Measurements from ENCODE around the gene C2orf68.
"Not testable (repeated sequence)": the region's sequence is repeated elsewhere in the genome, so short reads cannot be mapped to it uniquely, and the experiment has no call there.

The C2orf68 gene

DNA sequence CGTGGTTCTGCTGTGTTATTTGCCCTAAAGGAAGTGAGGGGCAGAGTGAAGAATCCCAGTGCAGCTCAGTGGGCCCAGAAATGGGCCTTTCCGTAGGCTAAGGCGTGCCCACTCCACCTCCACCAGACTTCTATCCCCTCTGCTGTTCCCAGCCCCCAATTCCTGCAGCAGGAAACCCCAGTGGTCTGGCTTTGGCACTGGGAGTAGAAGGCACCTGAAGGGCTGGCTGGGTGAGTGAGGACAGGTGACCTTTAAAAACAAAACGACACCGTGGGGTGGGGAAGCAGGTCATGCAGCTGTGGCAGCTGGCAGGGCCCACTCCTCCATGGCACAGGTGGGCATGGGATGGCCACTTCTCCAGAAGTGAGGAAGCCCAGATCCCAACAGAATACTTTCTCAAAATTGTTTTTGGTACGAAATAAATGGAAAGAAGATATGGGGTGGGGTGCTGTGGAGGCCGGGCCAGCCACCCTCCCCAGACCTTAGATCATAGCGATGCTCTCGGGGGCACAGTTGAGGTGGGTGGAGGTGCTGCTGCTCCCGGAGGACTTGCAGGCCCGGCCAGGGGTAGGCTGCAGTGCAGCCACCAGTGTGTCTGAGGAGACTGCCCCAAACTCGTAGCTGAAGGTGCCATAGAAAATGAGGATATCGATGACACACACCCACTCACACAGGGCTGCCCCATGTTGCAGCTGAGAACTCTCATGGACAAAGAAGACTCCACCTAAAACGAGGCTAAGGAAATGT, 13.1 kb downstream of the C2orf68 start:
- DNase-seq = no peak

DNA sequence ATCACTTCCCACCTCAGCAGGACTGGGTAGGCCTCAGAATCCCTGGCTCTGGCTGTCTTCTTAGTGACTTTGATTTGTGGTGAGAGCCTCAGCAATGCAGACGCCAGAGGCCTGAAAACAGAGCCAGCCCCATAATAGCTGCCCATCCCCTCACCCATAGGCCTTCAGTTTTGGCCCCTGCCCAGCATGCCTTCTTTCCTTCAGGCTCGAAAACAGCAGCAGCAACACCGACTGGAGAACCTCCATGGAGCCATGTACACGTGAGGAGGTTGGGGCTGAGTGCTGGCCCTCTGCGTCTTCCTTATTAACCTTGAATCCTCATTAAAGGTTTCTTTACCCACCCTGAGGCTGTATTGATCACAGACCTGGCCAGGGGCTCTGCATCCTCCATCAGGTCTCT, 14.6 kb downstream of the C2orf68 start:
- no peak for DNase-seq

DNA sequence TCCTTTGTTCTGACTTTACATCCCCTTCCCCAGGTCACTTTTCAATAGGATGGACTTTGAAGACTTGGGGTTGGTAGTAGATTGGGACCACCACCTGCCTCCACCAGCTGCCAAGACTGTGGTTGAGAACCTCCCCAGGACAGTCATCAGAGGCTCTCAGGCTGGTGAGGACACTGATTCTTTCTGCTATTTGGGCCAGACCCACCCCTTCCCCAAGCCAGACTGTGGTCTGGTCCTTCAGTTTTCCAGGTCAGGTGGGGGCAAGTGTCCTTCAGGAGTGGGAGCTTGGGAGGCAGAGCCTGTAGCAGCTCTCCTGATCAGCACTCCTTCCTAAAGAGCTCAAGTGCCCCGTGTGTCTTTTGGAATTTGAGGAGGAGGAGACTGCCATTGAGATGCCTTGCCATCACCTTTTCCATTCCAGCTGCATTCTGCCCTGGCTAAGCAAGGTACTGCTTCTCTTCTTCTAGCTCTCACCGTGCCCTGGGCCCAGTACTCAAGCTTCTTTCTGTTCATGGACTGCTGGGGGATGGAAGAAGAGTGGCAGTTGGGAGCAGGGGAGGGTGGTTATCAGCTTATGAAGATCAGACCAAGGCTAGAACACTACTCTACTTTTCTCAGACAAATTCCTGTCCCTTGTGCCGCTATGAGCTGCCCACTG, 15.3 kb downstream of the C2orf68 start:
- DNase-seq = no peak

GRCh38 chr2:85596026-85596333, 15.9 kb downstream of the C2orf68 start:
- no peak for DNase-seq

- DNase-seq = peak; percentile 92
These were observed 16.4 kb downstream of the C2orf68 start, which contains the start of gene RNF181 for GRCh38 chr2:85595301-85596025. RNF181 (plus strand) TSS chr2:85595745; CDS start chr2:85595764, 19 bp downstream.

DNA sequence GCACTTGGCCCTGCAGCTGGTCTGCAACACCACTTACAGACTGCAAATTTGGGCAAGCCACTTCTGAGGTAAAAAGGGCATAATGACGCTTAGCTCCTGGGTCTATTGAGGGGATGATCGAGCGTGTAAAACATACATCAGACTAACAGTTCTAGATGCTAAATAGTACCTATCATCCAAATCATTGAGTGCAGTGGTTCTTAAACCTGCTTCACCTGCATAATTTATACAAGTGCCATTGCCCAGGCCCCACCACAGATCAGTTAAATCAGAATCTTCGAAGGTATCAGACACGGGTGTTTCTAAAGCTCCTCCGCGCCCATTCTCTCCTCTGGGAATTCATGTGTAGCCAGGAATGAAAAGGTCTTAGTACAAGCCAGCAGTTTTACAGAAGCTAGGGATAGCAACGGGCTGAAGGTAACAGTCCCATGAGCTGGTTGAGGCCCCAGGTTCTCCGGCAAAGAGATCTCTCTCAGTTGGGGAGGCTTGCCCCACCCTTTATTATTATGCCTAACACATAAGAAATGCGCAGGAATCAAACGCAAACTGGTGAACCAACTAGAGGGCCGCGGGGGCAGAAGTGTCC, 17.1 kb downstream of the C2orf68 start:
- no peak for DNase-seq

GRCh38 chr2:85593023-85593422, 18.8 kb downstream of the C2orf68 start:
- no peak for DNase-seq

DNA sequence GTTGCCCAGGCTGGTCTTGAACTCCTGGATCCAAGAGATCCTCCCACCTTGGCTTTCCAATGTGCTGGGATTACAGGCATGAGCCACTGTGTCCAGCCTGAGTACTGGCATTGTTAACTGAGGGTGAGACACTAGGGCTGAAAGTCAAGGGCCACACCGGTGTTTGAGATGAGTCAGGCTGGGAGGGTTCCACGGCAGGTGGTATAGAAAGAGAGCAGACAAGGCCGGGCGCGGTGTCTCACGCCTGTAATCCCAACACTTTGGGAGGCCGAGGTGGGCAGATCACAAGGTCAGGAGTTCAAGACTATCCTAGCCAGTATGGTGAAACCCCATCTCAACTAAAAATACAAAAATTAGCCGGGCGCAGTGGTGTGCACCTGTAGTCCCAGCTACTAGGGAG, 19.6 kb downstream of the C2orf68 start:
- not testable (repeated sequence) for DNase-seq

- no peak for DNase-seq
These were observed 20.3 kb downstream of the C2orf68 start for GRCh38 chr2:85591563-85591962.

- no peak for DNase-seq
These were observed 20.9 kb downstream of the C2orf68 start for GRCh38 chr2:85590950-85591349.

- DNase-seq = no peak
These were observed 21.7 kb downstream of the C2orf68 start for GRCh38 chr2:85589982-85590791.

GRCh38 chr2:85589181-85589580, 22.7 kb downstream of the C2orf68 start:
- no peak for DNase-seq

DNA sequence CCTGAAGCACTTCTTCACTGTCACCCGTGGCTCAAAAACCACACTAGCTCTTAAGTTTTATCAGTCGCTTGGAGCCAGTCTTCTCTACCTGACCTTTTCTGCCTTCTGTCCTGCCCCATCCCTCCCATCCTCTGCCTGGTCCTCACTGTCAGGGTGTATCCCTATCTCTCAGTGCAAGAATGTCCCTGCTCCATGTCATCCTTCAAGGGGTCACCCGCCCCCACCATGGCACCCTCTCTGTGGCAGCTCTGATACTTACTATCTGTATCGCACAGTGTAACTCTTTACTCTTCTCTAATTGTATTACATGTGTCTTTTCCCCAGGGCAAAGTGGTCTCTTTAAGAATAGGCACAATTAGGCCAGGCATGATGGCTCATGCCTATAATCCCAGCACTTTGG, 23.2 kb downstream of the C2orf68 start:
- DNase-seq = no peak

- no peak for DNase-seq
These were observed 23.6 kb downstream of the C2orf68 start for GRCh38 chr2:85588236-85588635.

GRCh38 chr2:85585781-85586105, 26.1 kb downstream of the C2orf68 start:
- no peak for DNase-seq

GRCh38 chr2:85584857-85585780, 26.7 kb downstream of the C2orf68 start:
- DNase-seq = no peak

- no peak for DNase-seq
These were observed 27.5 kb downstream of the C2orf68 start, which contains the start of gene VAMP5 for GRCh38 chr2:85584354-85584856. VAMP5 (plus strand) TSS chr2:85584431; CDS start chr2:85584491, 60 bp downstream.

GRCh38 chr2:85583667-85584353, 28.1 kb downstream of the C2orf68 start:
- no peak for DNase-seq

- no peak for DNase-seq
These were observed 29.4 kb downstream of the C2orf68 start for GRCh38 chr2:85582492-85582891.

DNA sequence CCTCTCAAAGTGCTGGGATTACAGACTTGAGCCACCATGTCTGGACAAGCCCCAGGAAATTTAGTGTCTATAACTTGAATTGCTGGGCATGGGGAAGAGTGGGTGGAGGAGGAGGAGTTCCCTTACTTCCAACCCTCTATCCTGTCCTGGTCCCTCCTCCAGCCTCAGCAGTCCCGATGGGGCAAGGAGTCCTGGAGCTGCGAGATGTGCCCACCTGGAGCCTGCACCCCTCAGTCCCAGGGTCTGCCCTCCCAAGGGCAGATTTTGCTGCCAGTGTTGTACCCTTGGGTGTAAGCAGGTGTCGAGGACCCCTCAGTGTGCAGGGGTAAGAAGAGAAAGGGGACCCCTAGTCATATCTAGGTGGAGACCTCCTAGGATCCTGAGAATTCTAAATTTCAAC, 31.7 kb downstream of the C2orf68 start:
- no peak for DNase-seq

Measured in NCI-H1105 (cell line).